Measurements from ENCODE around the gene CYGB. TPM values are rescaled to one million over a fixed set of nuclear protein-coding genes. Genes with fewer than 3 reads are reported as not detected.

CYGB gene
- total and polyA plus RNA-seq, 2 of the 13 experiments (the other 11 are each of a cell fraction or from before 2014, with no cell fraction given) = 18.9 to 27.1 TPM

DNA sequence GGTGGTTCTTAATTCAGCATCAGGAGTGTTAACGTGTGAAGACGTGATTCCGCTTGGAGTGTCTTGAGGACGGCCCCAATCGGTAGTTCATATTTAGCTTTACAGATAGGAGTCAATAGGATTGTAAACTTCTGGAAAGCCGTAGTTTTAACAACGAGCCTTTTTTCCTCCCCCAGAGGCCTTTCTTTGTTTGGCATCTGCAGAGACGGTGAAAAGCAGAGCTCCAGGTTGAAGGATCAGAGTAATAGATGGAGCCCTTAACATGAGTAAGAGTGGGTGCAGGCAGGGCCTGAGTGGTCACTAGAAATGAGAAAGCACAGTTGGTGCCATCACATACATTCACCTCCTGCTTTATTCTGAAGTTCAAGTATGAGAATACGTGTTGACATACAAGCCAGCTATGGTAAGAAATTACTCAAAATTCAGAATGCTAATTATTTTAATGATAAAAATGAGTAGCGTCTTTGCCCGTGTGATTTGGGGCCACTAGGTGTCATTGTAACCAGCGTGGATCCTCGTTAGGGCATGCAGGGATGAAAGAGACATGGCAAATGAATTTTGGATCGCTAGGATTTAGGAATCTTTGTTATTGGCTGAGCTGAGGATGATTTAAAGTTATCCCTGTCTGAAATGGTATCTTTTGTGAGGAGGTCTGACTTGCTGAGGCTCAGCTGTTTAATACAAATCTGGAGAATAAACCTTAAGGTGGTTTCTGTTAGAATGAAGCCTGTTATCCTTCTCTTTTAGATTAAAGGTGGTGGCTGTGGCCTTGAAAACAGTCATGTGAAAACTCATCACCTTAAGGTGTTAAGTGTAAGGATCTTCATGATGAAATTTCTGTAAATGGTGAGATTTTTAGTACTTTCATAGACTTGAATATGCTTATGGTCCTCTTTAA, 20.9 kb upstream of the CYGB start (continued):
- TF ChIP-seq ZFY (CRISPR knock-in tag; IDR thresholded peaks at IDR 0.05) = no peak
- no peak for TF ChIP-seq ZFX (CRISPR knock-in tag; IDR thresholded peaks at IDR 0.05; ENCODE audit: low read depth)
- TF ChIP-seq ZNF451 (CRISPR knock-in tag; IDR thresholded peaks at IDR 0.05) = no peak
- TF ChIP-seq ZNF775 (CRISPR knock-in tag; IDR thresholded peaks at IDR 0.05; ENCODE audit: borderline replicate concordance) = no peak
- no peak for TF ChIP-seq BCL3 (CRISPR knock-in tag; IDR thresholded peaks at IDR 0.05)
- no peak for TF ChIP-seq RNF2 (conservative IDR thresholded peaks at IDR 0.05; ENCODE audit: low read depth)
- TF ChIP-seq, protein P1, sequence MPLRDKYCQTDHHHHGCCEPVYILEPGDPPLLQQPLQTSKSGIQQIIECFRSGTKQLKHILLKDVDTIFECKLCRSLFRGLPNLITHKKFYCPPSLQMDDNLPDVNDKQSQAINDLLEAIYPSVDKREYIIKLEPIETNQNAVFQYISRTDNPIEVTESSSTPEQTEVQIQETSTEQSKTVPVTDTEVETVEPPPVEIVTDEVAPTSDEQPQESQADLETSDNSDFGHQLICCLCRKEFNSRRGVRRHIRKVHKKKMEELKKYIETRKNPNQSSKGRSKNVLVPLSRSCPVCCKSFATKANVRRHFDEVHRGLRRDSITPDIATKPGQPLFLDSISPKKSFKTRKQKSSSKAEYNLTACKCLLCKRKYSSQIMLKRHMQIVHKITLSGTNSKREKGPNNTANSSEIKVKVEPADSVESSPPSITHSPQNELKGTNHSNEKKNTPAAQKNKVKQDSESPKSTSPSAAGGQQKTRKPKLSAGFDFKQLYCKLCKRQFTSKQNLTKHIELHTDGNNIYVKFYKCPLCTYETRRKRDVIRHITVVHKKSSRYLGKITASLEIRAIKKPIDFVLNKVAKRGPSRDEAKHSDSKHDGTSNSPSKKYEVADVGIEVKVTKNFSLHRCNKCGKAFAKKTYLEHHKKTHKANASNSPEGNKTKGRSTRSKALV (CRISPR knock-in tag; IDR thresholded peaks at IDR 0.05) = 0 out of 2 replicates have a peak, but pooled peaks have one; percentile 35
- TF ChIP-seq ZSCAN9 (CRISPR knock-in tag; IDR thresholded peaks at IDR 0.05; ENCODE audit: borderline replicate concordance) = no peak
- TF ChIP-seq CBFB (CRISPR knock-in tag; IDR thresholded peaks at IDR 0.05) = no peak
- no peak for TF ChIP-seq ZNF614 (CRISPR knock-in tag; IDR thresholded peaks at IDR 0.05; ENCODE audit: borderline replicate concordance)
- TF ChIP-seq, protein P2, sequence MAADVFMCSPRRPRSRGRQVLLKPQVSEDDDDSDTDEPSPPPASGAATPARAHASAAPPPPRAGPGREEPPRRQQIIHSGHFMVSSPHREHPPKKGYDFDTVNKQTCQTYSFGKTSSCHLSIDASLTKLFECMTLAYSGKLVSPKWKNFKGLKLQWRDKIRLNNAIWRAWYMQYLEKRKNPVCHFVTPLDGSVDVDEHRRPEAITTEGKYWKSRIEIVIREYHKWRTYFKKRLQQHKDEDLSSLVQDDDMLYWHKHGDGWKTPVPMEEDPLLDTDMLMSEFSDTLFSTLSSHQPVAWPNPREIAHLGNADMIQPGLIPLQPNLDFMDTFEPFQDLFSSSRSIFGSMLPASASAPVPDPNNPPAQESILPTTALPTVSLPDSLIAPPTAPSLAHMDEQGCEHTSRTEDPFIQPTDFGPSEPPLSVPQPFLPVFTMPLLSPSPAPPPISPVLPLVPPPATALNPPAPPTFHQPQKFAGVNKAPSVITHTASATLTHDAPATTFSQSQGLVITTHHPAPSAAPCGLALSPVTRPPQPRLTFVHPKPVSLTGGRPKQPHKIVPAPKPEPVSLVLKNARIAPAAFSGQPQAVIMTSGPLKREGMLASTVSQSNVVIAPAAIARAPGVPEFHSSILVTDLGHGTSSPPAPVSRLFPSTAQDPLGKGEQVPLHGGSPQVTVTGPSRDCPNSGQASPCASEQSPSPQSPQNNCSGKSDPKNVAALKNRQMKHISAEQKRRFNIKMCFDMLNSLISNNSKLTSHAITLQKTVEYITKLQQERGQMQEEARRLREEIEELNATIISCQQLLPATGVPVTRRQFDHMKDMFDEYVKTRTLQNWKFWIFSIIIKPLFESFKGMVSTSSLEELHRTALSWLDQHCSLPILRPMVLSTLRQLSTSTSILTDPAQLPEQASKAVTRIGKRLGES (CRISPR knock-in tag; IDR thresholded peaks at IDR 0.05; ENCODE audit: borderline replicate concordance) = no peak
- TF ChIP-seq ZNF496 (CRISPR knock-in tag; IDR thresholded peaks at IDR 0.05; ENCODE audit: insufficient replicate concordance) = no peak
- no peak for TF ChIP-seq JUNB (CRISPR knock-in tag; IDR thresholded peaks at IDR 0.05; ENCODE audit: borderline replicate concordance)
- no peak for TF ChIP-seq SMAD1 (CRISPR knock-in tag; IDR thresholded peaks at IDR 0.05; ENCODE audit: borderline replicate concordance, low read depth)
- TF ChIP-seq GPBP1L1 (CRISPR knock-in tag; IDR thresholded peaks at IDR 0.05) = no peak
- no peak for TF ChIP-seq SOX13 (IDR thresholded peaks at IDR 0.05)
- TF ChIP-seq SOX13 (CRISPR knock-in tag; conservative IDR thresholded peaks at IDR 0.05 in 1 of 2, IDR thresholded peaks at IDR 0.05 in 1 of 2) = peak in 1 of 2 experiments; percentile 3; a peak in 1 of 4 replicates
- TF ChIP-seq SATB2 (CRISPR knock-in tag; IDR thresholded peaks at IDR 0.05) = no peak; the same call in 1 of the 2 replicates
- TF ChIP-seq CREM (IDR thresholded peaks at IDR 0.05) = no peak
- TF ChIP-seq CREM (CRISPR knock-in tag; IDR thresholded peaks at IDR 0.05) = no peak
- no peak for TF ChIP-seq KDM3A (CRISPR knock-in tag; IDR thresholded peaks at IDR 0.05; ENCODE audit: low read depth)
- TF ChIP-seq ZNF251 (CRISPR knock-in tag; IDR thresholded peaks at IDR 0.05) = no peak
- peak; percentile 74; the same call in 1 of the 2 replicates for TF ChIP-seq NKX3-1 (CRISPR knock-in tag; IDR thresholded peaks at IDR 0.05)
